NCI-H2081 treated with DMSO at 0.1 percent for 48 hours (cell line): ENCODE measurements around the gene FSIP1.

Experiments used
- DNase-seq: peaks from one replicate; lab custom pipeline; 2025; lab: John Stamatoyannopoulos, UW

Gene FSIP1

DNA sequence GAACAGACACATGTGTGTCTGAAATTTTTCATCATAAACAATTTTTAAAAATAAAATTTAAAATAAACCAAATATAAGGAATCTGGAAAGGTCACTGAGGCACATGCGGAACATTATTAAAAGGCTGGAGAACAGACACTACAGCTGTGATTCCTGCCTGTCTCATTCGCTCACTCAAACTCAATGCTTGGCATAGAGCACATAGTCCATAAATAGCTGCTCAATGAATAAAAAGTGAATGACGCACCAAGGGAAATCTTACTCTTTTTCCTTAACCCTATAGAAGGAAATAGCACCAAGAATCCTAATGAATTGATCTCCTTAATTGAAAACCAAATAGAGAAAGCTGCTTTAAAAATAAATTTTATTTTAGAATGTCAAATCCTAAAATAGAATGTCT, 98.4 kb downstream of the FSIP1 start:
- no peak for DNase-seq

GRCh38 chr15:39682366-39682765, 100.3 kb downstream of the FSIP1 start:
- DNase-seq, result no peak

DNA sequence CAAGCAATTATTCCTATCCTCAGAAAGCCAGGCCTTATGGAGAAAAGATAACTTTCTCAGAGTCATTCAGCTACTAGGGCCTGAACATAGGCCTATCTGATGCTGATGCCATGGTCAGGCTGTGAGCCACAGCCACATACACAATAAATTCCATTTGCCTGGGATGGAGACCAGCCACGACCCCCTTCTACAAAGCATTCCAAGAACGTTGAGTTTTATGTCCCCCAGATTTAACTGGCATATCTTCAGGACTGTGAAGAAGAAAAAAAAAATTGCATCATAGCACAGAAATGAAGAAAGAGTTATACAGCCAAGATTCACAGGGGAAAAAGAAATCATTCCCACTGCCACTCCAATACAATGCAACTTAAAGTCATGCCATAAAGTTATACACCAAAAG, 101.8 kb downstream of the FSIP1 start:
- DNase-seq, result no peak

DNA sequence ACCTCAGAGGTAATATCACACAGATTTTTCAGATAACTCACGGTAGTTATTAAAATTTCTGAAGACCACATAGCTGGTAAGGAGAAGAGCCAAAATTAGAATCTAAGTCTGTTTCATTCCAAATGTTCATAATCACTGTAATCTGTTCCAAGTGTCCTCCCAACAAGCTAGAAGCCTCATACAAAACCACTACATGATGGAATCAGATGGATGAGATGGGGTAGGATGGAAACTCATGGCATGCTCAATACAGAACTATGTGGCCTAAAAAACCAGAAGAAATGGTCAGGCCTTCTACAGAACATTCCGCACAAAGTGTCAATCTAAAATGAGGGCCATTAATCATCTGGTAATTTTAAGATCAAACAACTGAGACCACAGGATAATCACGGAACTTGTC, 110.0 kb downstream of the FSIP1 start:
- DNase-seq, result no peak

DNA sequence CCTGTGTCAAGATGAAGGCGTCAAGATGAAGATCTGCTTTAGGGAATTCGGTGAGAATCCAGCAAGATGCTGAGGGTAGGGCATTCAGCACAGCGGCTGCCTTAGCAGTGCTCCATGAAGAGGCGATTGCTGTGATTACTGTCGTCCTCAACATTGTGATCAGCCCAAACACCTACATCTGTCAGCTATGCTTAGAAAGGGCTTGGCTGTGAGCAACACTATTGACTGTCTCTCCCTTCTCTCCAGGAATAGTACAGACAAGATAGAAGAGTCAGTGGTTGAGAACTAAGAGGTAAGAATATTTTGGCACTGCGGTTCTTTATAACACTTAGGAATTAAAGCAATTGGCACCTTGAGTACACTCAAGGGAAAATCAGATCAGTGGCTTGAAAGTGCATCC, 110.5 kb downstream of the FSIP1 start:
- DNase-seq, result no peak

- no peak for DNase-seq
Observed at GRCh38 chr15:39670687-39671086, 112.0 kb downstream of the FSIP1 start.

- DNase-seq, result no peak
Observed at GRCh38 chr15:39669661-39670060, 113.0 kb downstream of the FSIP1 start.

GRCh38 chr15:39669241-39669640, 113.4 kb downstream of the FSIP1 start:
- no peak for DNase-seq

DNA sequence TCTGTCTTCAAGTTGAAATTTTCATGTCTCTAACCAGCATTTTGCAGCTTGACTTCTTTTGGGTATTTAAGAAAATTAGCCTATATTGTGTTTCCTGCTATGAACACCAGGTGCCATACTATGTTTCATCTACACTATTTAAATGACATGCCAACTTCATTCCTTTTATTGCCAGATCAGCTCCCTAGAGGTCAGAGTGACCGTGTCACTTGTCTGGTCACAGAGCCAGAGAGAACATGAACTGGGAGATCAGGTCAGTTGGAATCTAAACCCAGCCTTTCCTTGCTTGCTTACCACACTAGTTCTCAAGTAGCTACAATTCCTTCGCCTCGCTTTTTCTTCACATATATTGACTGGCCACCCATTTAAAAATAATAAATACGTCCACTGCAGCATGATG, 114.2 kb downstream of the FSIP1 start:
- no peak for DNase-seq

DNA sequence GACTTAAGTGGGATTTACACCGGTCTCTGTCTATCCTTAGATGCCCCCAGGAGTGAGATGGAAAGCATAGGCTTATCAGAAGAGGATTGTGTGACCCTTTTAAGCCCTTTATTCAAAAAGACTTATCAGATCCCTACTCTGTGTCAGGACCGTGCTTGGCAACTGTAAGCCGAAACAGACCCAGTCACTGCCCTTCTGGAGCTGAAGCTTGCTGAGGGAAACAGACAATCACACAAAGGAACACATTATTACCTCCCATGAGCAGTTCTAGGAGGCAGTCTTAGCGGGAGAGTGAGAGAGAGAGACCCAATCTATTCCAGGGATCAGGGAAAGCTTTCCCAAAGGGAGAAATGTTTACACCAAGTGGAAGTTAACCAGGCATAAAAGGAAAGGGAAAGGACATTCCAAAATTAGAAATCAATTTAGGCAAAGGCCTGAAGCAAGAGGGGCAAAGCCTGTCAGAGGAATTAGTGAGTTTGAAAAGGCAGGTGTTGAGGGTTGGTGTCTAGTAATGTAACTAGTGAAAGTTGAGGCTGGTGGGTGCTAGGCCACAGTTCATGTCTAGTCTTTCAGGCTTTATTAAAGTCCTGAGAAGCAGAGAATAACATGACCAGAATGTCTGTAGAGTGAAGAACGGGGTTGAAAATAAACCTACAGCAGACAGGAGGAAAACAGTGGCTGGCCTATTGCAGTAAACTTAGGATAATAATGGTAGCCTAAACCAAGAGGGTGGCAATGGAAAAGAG, 115.1 kb downstream of the FSIP1 start:
- no peak for DNase-seq

DNA sequence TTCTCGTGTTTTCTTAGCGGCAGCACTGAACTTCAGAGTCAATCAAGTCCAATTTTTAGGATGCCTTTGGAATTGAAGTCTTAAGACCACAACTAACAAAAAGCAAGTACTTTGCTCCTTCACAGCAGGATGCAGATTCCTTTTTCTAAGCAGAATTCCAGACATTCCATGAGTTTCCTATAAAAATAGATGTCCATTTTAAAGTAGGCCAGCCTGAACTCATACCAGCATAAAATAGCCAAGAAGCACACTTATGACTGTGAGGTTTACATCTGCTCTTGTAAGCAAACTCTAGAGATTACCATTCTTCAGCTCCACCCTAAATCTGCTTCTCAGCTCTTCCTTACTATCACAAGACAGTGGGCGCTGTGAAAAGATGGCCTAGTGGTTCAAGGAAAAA, 116.0 kb downstream of the FSIP1 start:
- no peak for DNase-seq

DNA sequence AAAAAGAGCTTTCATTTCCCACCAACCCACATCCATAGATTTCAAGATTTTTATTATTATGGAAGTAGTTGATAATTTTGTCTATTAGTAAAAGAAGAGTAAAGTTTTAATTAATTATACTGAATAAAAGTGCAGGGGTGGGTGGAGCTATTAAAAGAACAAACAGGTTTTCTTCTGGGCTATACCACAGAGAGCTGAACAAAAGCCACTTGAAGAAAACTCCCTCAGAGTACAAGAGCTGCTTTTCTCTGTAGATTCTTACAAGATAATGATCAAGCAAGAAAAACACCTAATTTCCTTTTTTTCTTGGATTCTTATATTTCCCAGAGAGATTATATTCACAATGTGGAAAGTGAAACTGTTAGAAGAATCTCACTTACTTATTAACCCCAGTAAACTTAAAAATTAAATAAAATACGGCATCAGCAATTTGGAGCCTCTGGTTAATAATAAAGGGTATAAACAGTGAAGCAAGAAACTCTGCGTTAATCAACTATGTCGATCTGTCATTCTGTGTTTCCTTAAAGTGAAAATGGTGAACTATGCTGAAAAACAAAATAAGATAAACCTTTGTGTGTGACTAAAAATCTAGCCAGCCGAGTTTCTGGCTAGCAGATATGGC, 116.9 kb downstream of the FSIP1 start:
- no peak for DNase-seq

GRCh38 chr15:39663704-39664250, 118.9 kb downstream of the FSIP1 start:
- DNase-seq, result no peak

DNA sequence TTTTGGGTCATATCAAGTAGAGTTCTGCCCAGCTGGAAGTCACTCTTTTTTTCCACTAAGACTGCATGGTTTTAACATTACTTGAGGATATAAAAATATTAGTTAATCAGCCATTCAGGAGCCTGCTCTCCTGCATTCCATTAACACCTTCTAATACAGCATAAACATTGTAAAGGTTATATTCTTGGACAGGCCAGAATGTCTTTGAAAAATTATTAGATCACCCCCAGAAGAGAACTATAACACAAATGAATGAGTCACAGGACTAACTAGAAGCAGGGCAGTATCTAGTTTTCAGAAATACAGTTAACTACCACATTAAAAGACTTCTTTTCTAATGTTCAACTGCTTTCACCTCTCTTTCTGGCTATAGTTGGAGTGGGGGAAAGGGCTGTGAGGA, 120.9 kb downstream of the FSIP1 start:
- DNase-seq, result no peak

- no peak for DNase-seq
Observed at GRCh38 chr15:39658740-39659139, 123.9 kb downstream of the FSIP1 start.

DNA sequence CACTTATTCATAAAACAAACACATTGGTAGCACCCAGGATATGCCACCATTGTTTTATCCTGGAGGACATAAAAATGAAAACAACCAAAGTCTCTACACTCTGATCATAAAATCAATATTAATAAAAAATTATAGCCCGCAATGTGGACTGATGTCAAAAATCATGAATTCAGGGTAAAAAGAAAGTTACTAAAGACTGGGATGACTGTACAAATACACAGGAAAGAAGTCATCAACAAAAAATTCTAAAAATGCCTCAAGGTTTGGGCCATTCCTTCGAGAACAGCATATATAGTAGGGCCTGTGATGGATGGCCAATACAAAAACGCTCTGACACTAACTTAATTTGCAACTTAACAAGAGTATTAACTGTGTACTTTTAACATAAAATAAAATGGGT, 125.0 kb downstream of the FSIP1 start:
- DNase-seq, result no peak

DNA sequence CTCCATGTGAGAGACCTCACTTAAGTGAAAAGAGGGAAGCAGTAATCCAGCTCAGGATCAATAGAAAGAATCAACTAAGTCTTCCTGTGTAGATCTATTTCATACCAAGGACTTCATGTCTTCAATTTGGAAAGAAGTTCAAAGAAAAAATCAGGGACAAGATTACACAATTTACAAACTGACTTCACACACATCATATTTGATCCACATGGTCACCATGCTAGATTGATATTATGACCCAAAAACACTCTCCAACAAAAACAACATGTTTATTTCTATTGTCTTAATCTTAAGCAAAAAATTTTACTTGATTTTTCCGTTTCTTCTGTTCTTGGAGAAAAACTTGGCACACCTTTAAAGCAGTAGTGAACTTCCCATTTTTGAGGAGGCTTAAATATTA, 125.5 kb downstream of the FSIP1 start:
- DNase-seq, result no peak

DNA sequence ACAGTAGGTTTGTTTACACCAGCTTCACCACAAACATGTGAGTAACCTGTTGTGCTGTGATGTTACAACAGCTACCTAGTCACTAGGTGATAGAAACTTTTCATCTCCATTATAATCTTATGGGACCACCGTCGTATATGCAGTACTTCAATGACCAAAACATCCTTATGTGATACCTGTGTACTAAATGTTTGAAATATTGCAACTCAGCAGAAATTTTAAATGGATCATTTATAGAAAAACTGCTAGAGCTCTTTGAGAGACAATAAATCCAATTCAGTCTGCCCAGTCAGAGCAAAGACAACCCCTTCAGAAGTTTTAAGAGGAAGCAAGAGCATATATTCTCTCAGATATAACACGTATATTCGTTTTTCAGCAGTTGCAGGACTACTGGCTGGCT, 128.3 kb downstream of the FSIP1 start:
- DNase-seq, result no peak

DNA sequence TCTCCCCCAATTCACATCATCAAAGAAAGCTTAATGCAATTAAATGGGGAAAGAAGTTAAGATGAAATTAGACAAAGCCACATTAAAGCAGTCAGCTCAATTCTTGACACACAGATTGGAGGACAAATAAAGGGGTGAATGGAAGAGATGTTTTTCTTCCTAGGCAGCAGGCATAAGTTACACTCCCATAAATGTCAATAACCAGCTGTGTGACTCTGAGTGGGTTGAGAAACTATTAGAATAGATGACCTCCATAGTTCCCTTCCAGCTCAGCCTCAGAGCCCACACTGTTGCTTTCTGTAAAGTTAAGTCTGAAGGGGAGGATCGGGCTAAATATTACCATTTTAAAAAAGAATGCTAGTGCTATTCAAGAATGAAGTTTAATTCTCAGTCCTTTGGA, 130.8 kb downstream of the FSIP1 start:
- no peak for DNase-seq

DNA sequence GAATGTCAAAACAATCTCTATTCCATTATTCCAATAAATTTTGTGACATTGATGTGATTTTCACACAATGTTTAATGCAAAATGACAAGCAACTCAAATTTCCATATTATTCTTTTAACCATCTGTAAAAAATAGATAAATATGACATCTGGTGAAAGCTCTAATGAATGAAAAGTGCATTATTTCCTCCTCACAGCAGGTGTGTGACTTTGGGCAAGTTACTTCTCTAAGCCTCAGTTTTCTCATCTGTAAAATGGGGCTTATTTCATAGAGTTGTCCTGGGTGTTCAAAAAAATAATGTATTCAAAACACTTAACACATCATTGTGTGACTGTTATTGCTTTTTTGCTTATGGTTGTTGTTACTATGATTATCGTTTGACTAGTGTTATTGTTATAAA, 131.3 kb downstream of the FSIP1 start:
- no peak for DNase-seq

GRCh38 chr15:39649757-39650156, 132.9 kb downstream of the FSIP1 start:
- no peak for DNase-seq

DNA sequence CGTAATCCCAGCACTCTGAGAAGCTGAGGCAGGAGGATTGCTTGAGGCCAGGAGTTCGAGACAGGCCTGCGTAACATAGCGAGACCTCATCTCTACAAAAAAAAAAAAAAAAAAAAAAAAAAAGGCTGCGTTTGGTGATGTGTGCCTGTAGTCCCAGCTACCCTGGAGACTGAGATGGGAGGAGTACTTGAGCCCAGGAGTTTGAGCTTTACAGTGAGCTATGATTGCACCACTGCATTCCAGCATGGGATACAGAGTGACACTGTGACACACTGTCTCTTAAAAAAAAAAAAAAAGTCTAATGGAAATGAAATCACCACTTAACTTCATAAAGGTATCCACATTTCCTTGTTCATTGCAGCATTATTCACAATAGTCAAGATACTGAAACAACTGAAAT, 136.2 kb downstream of the FSIP1 start:
- DNase-seq, result no peak

DNA sequence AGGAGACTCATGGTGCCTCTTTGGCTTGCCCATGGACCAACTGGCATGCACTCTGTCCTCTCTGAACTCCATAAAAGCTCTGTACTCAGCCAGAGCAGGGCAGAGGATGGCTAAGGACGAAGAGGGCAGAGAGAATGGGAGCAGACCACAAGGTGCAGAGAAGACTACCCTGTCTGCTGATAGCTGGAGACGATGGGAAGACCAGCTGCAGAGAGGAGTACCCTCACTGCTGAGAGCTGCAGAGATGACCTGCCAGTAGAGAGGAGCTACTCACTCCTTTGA, 136.7 kb downstream of the FSIP1 start:
- DNase-seq, result no peak
